GM23338 (cell line): ENCODE data around the gene CGRRF1. TPM values are rescaled to one million over a fixed set of nuclear protein-coding genes. Genes with fewer than 3 reads are reported as not detected.

Experiments
- ATAC-seq: fragments of 200-7000 bp; cut with Tn5 transposase; 3 replicates; pipeline ENCODE4 v1.9.1; 2020
- DNase-seq: peaks from one replicate; pipeline ENCODE4 v3.0.0-alpha.2; 2015; ENCODE audit warnings: low spot score
- H2AFZ ChIP-seq: fragments of 200-600 bp; sonication (generic); 2 replicates; pipeline ENCODE4 v1.8.0; 2016; ENCODE audit warnings: antibody characterized with exemption, mild to moderate bottlenecking, moderate library complexity
- H3F3A ChIP-seq: fragments of 200-600 bp; sonication (generic); replicated peaks from 2 replicates; pipeline ENCODE4 v1.8.0; 2017; ENCODE audit warnings: antibody characterized with exemption, mixed run types, low read depth
- H3K27ac ChIP-seq: fragments of 200-600 bp; sonication (generic); 2 replicates; pipeline ENCODE4 v1.6.1; 2016; ENCODE audit warnings: low read depth
- H3K27me3 ChIP-seq: fragments of 200-600 bp; sonication (generic); 2 replicates; pipeline ENCODE4 v1.8.0; 2016; ENCODE audit warnings: mild to moderate bottlenecking, mixed run types, moderate library complexity; ENCODE audit not compliant: insufficient read depth
- H3K36me3 ChIP-seq: fragments of 200-600 bp; sonication (generic); 2 replicates; pipeline ENCODE4 v1.8.0; 2016; ENCODE audit warnings: mild to moderate bottlenecking; ENCODE audit not compliant: insufficient read depth
- H3K4me1 ChIP-seq: fragments of 200-600 bp; sonication (generic); 2 replicates; pipeline ENCODE4 v1.8.0; 2016; ENCODE audit warnings: mild to moderate bottlenecking, moderate library complexity; ENCODE audit not compliant: insufficient read depth
- H3K4me2 ChIP-seq: fragments of 200-600 bp; sonication (generic); 2 replicates; pipeline ENCODE4 v1.7.1; 2017; ENCODE audit warnings: mixed run types
- H3K4me3 ChIP-seq: fragments of 200-600 bp; sonication (generic); 2 replicates; pipeline ENCODE4 v1.6.1; 2016; ENCODE audit warnings: mixed run types
- H3K79me2 ChIP-seq: fragments of 200-600 bp; sonication (generic); replicated peaks from 2 replicates; pipeline ENCODE4 v1.8.0; 2017; ENCODE audit warnings: mild to moderate bottlenecking; ENCODE audit not compliant: insufficient read depth
- H3K9me2 ChIP-seq: fragments of 200-600 bp; sonication (generic); 2 replicates; pipeline ENCODE4 v1.8.0; 2017; ENCODE audit not compliant: insufficient read depth
- H4K20me1 ChIP-seq: fragments of 200-600 bp; sonication (generic); replicated peaks from 2 replicates; pipeline ENCODE4 v1.8.0; 2017; ENCODE audit warnings: mild to moderate bottlenecking; ENCODE audit not compliant: insufficient read depth
- H3K27ac Mint-ChIP-seq: 2 replicates; pipeline ENCODE4 v1.8.0; 2020; ENCODE audit warnings: inconsistent platforms, mild to moderate bottlenecking, moderate library complexity, mixed read lengths
- H3K27me3 Mint-ChIP-seq: 3 replicates; pipeline ENCODE4 v1.8.0; 2022; ENCODE audit warnings: low read depth, mild to moderate bottlenecking, moderate library complexity, mixed read lengths, inconsistent platforms; ENCODE audit not compliant: insufficient read depth, poor library complexity
- H3K36me3 Mint-ChIP-seq: 3 replicates; pipeline ENCODE4 v1.8.0; 2021; ENCODE audit warnings: low read depth, mild to moderate bottlenecking, inconsistent platforms, moderate library complexity, mixed read lengths
- H3K4me1 Mint-ChIP-seq: 3 replicates; pipeline ENCODE4 v1.8.0; 2020; ENCODE audit warnings: mild to moderate bottlenecking, inconsistent platforms, mixed read lengths
- H3K4me3 Mint-ChIP-seq: 3 replicates; pipeline ENCODE4 v1.8.0; 2021; ENCODE audit warnings: moderate library complexity, mild to moderate bottlenecking, inconsistent platforms, mixed read lengths
- H3K9me3 Mint-ChIP-seq: 3 replicates; pipeline ENCODE4 v1.8.0; 2020; ENCODE audit warnings: moderate library complexity, mild to moderate bottlenecking, inconsistent platforms, mixed read lengths
- CREB1 ChIP-seq: fragments of 250-450 bp; sonication (Bioruptor Pico); IDR thresholded peaks from 2 replicates; pipeline ENCODE4 v1.5.0; 2020; ENCODE audit warnings: low read depth, mild to moderate bottlenecking, moderate library complexity
- EZH2 ChIP-seq: fragments of 200-600 bp; sonication (generic); IDR thresholded peaks from one replicate; pipeline ENCODE4 v1.8.0; 2017; ENCODE audit warnings: antibody characterized with exemption, mild to moderate bottlenecking, low read depth; ENCODE audit not compliant: unreplicated experiment
- EZH2phosphoT487 ChIP-seq: fragments of 200-600 bp; sonication (generic); IDR thresholded peaks from one replicate; pipeline ENCODE4 v1.8.1; 2018; ENCODE audit warnings: antibody characterized with exemption; ENCODE audit not compliant: unreplicated experiment
- JUNB ChIP-seq: IDR thresholded peaks from one replicate; pipeline ENCODE4 v1.6.1; 2016; ENCODE audit warnings: antibody characterized with exemption; ENCODE audit not compliant: unreplicated experiment
- NANOG ChIP-seq: IDR thresholded peaks from 2 replicates; pipeline ENCODE4 v1.6.1; 2016; ENCODE audit warnings: antibody characterized with exemption, borderline replicate concordance
- POLR2AphosphoS5 ChIP-seq: IDR thresholded peaks from 2 replicates; pipeline ENCODE4 v1.6.1; 2016; ENCODE audit warnings: antibody characterized with exemption, low read depth
- polyA plus RNA-seq: library from polyadenylated mRNA; unstranded; fragments of >200 nt; fragmentation: Nextera tagmentation; extraction: Ambion mirVana; gene quantifications from 2 replicates; pipeline ENCODE4 v1.2.1, GENCODE V29; 2016
- total RNA-seq: library from RNA; depleted of rRNA; stranded (reverse); fragments of >200 nt; shearing (Covaris generic); gene quantifications from 2 replicates; pipeline ENCODE4 v1.2.3, GENCODE V29; 2014
- TF ChIP-seq, protein P1 (sequence below): IDR thresholded peaks from one replicate; pipeline ENCODE4 v1.6.1; 2018; ENCODE audit warnings: antibody characterized with exemption; ENCODE audit not compliant: unreplicated experiment
- TF ChIP-seq, protein P2 (sequence below): fragments of 250-450 bp; sonication (Bioruptor Pico); IDR thresholded peaks from 2 replicates; pipeline ENCODE4 v1.5.0; 2020; ENCODE audit warnings: mild to moderate bottlenecking, moderate library complexity

CGRRF1 gene
- total and polyA plus RNA-seq, 2 experiments from 2014 or later, result 18.8 to 28.3 TPM

DNA sequence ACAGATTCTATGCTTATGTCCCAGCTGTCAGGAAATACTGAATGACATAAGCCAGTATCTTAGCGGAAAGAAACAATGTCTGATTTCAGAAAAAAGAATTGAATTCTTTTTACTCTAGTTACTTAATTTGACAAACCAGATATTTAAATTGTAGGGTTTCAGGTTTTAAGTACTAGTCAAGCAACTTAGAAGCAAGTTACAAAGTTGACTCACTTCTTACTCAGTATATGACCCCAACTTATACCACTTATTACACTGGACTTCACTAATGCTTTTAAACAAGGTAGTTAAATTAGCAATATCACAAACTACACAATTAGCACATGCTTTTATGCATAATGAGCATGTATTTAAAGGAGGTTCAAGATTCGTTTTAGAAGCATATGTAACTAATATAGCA is 28.0 kb upstream of the CGRRF1 start:
- no peak overlapping the region for H3K4me3 Mint-ChIP-seq
- peaks cover 53% of the 10 kb centered on the region for H3K79me2 ChIP-seq
- DNase-seq (no peak), ATAC-seq (no peak)
- peaks cover 13% of the 10 kb centered on the region for H3K36me3 ChIP-seq
- H2AFZ ChIP-seq, result no peak overlapping the region
- peaks cover 19% of the 10 kb centered on the region; the same call in 2 of the 3 replicates for H3K36me3 Mint-ChIP-seq
- peaks cover 6% of the 10 kb centered on the region for H3K27me3 Mint-ChIP-seq
- H3K4me1 Mint-ChIP-seq, result peaks cover 10% of the 10 kb centered on the region
- H3F3A ChIP-seq, result no peaks in the 10 kb centered on the region
- H3K4me2 ChIP-seq, result no peak overlapping the region
- no peak overlapping the region for H3K27ac ChIP-seq
- no peaks in the 10 kb centered on the region for H3K9me2 ChIP-seq
- peaks cover 11% of the 10 kb centered on the region for H4K20me1 ChIP-seq
- no peaks in the 10 kb centered on the region for H3K27me3 ChIP-seq
- no peak for TF ChIP-seq EZH2
- TF ChIP-seq CREB1 (CRISPR knock-in tag), result no peak
- no peak for TF ChIP-seq JUNB
- no peak for TF ChIP-seq POLR2AphosphoS5
- TF ChIP-seq, protein P1, sequence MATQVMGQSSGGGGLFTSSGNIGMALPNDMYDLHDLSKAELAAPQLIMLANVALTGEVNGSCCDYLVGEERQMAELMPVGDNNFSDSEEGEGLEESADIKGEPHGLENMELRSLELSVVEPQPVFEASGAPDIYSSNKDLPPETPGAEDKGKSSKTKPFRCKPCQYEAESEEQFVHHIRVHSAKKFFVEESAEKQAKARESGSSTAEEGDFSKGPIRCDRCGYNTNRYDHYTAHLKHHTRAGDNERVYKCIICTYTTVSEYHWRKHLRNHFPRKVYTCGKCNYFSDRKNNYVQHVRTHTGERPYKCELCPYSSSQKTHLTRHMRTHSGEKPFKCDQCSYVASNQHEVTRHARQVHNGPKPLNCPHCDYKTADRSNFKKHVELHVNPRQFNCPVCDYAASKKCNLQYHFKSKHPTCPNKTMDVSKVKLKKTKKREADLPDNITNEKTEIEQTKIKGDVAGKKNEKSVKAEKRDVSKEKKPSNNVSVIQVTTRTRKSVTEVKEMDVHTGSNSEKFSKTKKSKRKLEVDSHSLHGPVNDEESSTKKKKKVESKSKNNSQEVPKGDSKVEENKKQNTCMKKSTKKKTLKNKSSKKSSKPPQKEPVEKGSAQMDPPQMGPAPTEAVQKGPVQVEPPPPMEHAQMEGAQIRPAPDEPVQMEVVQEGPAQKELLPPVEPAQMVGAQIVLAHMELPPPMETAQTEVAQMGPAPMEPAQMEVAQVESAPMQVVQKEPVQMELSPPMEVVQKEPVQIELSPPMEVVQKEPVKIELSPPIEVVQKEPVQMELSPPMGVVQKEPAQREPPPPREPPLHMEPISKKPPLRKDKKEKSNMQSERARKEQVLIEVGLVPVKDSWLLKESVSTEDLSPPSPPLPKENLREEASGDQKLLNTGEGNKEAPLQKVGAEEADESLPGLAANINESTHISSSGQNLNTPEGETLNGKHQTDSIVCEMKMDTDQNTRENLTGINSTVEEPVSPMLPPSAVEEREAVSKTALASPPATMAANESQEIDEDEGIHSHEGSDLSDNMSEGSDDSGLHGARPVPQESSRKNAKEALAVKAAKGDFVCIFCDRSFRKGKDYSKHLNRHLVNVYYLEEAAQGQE, result no peak
- TF ChIP-seq NANOG, result no peak
- no peak for TF ChIP-seq EZH2phosphoT487
- TF ChIP-seq, protein P2, sequence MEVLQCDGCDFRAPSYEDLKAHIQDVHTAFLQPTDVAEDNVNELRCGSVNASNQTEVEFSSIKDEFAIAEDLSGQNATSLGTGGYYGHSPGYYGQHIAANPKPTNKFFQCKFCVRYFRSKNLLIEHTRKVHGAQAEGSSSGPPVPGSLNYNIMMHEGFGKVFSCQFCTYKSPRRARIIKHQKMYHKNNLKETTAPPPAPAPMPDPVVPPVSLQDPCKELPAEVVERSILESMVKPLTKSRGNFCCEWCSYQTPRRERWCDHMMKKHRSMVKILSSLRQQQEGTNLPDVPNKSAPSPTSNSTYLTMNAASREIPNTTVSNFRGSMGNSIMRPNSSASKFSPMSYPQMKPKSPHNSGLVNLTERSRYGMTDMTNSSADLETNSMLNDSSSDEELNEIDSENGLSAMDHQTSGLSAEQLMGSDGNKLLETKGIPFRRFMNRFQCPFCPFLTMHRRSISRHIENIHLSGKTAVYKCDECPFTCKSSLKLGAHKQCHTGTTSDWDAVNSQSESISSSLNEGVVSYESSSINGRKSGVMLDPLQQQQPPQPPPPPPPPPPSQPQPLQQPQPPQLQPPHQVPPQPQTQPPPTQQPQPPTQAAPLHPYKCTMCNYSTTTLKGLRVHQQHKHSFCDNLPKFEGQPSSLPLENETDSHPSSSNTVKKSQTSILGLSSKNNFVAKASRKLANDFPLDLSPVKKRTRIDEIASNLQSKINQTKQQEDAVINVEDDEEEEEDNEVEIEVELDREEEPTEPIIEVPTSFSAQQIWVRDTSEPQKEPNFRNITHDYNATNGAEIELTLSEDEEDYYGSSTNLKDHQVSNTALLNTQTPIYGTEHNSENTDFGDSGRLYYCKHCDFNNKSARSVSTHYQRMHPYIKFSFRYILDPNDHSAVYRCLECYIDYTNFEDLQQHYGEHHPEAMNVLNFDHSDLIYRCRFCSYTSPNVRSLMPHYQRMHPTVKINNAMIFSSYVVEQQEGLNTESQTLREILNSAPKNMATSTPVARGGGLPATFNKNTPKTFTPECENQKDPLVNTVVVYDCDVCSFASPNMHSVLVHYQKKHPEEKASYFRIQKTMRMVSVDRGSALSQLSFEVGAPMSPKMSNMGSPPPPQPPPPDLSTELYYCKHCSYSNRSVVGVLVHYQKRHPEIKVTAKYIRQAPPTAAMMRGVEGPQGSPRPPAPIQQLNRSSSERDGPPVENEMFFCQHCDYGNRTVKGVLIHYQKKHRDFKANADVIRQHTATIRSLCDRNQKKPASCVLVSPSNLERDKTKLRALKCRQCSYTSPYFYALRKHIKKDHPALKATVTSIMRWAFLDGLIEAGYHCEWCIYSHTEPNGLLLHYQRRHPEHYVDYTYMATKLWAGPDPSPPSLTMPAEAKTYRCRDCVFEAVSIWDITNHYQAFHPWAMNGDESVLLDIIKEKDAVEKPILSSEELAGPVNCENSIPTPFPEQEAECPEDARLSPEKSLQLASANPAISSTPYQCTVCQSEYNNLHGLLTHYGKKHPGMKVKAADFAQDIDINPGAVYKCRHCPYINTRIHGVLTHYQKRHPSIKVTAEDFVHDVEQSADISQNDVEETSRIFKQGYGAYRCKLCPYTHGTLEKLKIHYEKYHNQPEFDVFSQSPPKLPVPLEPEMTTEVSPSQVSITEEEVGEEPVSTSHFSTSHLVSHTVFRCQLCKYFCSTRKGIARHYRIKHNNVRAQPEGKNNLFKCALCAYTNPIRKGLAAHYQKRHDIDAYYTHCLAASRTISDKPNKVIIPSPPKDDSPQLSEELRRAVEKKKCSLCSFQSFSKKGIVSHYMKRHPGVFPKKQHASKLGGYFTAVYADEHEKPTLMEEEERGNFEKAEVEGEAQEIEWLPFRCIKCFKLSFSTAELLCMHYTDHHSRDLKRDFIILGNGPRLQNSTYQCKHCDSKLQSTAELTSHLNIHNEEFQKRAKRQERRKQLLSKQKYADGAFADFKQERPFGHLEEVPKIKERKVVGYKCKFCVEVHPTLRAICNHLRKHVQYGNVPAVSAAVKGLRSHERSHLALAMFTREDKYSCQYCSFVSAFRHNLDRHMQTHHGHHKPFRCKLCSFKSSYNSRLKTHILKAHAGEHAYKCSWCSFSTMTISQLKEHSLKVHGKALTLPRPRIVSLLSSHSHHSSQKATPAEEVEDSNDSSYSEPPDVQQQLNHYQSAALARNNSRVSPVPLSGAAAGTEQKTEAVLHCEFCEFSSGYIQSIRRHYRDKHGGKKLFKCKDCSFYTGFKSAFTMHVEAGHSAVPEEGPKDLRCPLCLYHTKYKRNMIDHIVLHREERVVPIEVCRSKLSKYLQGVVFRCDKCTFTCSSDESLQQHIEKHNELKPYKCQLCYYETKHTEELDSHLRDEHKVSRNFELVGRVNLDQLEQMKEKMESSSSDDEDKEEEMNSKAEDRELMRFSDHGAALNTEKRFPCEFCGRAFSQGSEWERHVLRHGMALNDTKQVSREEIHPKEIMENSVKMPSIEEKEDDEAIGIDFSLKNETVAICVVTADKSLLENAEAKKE (CRISPR knock-in tag), result no peak
- no peak overlapping the region for H3K4me3 ChIP-seq
- no peak overlapping the region for H3K27ac Mint-ChIP-seq
- no peaks in the 10 kb centered on the region; the same call in 2 of the 3 replicates for H3K9me3 Mint-ChIP-seq
- H3K4me1 ChIP-seq, result peaks cover 5% of the 10 kb centered on the region; the same call in 1 of the 2 replicates
